ENCODE results near the gene FOXP1.

DNA sequence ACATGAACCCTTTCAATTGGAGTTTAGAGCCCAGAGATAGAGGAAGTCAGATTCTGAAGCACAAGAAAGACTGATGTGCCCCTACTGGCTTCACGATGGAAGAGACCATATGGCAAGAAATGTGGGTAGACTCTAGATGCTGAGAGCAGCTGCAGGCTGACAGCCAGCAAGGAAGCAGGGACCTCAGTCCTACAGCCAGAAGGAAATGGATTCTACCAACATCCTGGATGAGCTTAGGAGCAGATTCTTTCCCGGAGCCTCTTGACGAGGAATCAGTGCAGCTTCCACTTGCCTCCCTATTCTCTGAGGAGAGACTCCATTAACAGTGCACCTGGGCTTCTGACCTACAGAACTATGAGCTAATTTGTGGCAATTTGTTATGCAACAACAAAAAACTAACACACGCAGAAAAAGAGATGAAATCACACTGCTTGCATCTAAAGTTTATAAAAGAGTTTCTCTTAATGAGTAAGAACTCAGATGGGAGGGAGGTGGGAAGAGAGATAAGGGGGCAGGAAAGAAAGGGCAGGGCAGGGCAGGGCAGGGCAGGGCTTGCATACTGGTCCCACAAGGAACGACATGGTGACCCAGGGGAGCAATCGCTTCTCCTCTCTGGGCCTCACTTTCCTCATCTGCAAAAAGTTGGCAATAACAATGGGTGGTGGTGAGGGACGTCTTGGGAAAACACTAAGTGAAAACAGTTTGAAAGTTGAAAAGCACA is 440.9 kb downstream of the FOXP1 start:
- TF ChIP-seq, protein P1, sequence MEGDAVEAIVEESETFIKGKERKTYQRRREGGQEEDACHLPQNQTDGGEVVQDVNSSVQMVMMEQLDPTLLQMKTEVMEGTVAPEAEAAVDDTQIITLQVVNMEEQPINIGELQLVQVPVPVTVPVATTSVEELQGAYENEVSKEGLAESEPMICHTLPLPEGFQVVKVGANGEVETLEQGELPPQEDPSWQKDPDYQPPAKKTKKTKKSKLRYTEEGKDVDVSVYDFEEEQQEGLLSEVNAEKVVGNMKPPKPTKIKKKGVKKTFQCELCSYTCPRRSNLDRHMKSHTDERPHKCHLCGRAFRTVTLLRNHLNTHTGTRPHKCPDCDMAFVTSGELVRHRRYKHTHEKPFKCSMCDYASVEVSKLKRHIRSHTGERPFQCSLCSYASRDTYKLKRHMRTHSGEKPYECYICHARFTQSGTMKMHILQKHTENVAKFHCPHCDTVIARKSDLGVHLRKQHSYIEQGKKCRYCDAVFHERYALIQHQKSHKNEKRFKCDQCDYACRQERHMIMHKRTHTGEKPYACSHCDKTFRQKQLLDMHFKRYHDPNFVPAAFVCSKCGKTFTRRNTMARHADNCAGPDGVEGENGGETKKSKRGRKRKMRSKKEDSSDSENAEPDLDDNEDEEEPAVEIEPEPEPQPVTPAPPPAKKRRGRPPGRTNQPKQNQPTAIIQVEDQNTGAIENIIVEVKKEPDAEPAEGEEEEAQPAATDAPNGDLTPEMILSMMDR (IDR thresholded peaks at IDR 0.05; ENCODE audit: control extremely low read depth in 1 of 3, insufficient read depth in 1 of 3, low read depth in 1 of 3, low read length in 3 of 3), result no peak
- TF ChIP-seq, protein P2, sequence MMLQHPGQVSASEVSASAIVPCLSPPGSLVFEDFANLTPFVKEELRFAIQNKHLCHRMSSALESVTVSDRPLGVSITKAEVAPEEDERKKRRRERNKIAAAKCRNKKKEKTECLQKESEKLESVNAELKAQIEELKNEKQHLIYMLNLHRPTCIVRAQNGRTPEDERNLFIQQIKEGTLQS (IDR thresholded peaks at IDR 0.05; ENCODE audit: insufficient read depth, low read depth, low read length), result no peak
- TF ChIP-seq POLR2AphosphoS5 (IDR thresholded peaks at IDR 0.05; ENCODE audit: low read depth, low read length) (no peak), SP2 (IDR thresholded peaks at IDR 0.05; ENCODE audit: low read length) (no peak), CHD2 (IDR thresholded peaks at IDR 0.05; ENCODE audit: low read length) (no peak), CBX5 (IDR thresholded peaks at IDR 0.05; ENCODE audit: low read depth, low read length) (no peak), EZH2 (IDR thresholded peaks at IDR 0.05; ENCODE audit: low read depth, low read length, severe bottlenecking) (no peak), RNF2 (IDR thresholded peaks at IDR 0.05; ENCODE audit: borderline replicate concordance, low read depth, low read length, missing control alignments, poor library complexity, severe bottlenecking) (no peak), TAF1 (IDR thresholded peaks at IDR 0.05; ENCODE audit: low read depth, low read length) (no peak), NRF1 (IDR thresholded peaks at IDR 0.05; ENCODE audit: low read depth, low read length) (no peak), TEAD4 (IDR thresholded peaks at IDR 0.05; ENCODE audit: low read depth, low read length) (peak; percentile 55; the same call in 1 of the 2 replicates), YY1 (IDR thresholded peaks at IDR 0.05; ENCODE audit: low read depth, low read length) (no peak)

All from H1 (cell line).